Prostate gland (tissue), 2 donors: ENCODE measurements around the gene SLC6A3.

Experiments
- CTCF ChIP-seq, 4 experiments: fragments of 200-600 bp in 2 of 4; fragments of 450-650 bp in 2 of 4; sonication (generic) in 2 of 4; IDR thresholded peaks; 1 replicate in 3 of 4; 2 replicates in 1 of 4; pipeline ENCODE4 v1.5.1; 2016 to 2019; ENCODE audit warnings: antibody characterized with exemption in 4 of 4, mild to moderate bottlenecking in 2 of 4, moderate library complexity in 2 of 4
- POLR2A ChIP-seq: fragments of 450-650 bp; IDR thresholded peaks from one replicate; pipeline ENCODE4 v1.6.1; 2016; ENCODE audit warnings: antibody characterized with exemption, mild to moderate bottlenecking
- POLR2AphosphoS5 ChIP-seq: sonication (generic); formaldehyde crosslinking; IDR thresholded peaks from one replicate; pipeline ENCODE4 v1.6.1; 2017; ENCODE audit warnings: antibody characterized with exemption

- TF ChIP-seq CTCF (IDR thresholded peaks at IDR 0.05) (no peak), POLR2AphosphoS5 (no peak), POLR2A (no peak)
These were observed 54.9 kb downstream of the SLC6A3 start for GRCh38 chr5:1390333-1390732.
